Effector memory CD4-positive, alpha-beta T cell (primary cell): Measurements from ENCODE around the gene TMEM203.

ENCODE experiments used
- DNase-seq, 3 donors: peaks; one replicate each; pipeline ENCODE4 v3.0.0-alpha.2; 2020
- H3K27ac ChIP-seq: 2 replicates; pipeline ENCODE4 v1.7.0; 2013; ENCODE audit warnings: mild to moderate bottlenecking, low read length, moderate library complexity; ENCODE audit not compliant: insufficient read depth, poor library complexity, severe bottlenecking
- H3K27me3 ChIP-seq: replicated peaks from 2 replicates; pipeline ENCODE4 v1.7.0; 2013; ENCODE audit warnings: mild to moderate bottlenecking, low read length; ENCODE audit not compliant: insufficient read depth, control insufficient read depth, poor library complexity, severe bottlenecking
- H3K36me3 ChIP-seq: 2 replicates; pipeline ENCODE4 v1.7.0; 2013; ENCODE audit warnings: mild to moderate bottlenecking, low read length, moderate library complexity; ENCODE audit not compliant: control insufficient read depth, insufficient read depth
- H3K4me1 ChIP-seq: 2 replicates; pipeline ENCODE4 v1.7.0; 2013; ENCODE audit warnings: low read length, mild to moderate bottlenecking; ENCODE audit not compliant: control insufficient read depth, insufficient read depth, poor library complexity, severe bottlenecking
- H3K4me3 ChIP-seq: 2 replicates; pipeline ENCODE4 v1.7.0; 2013; ENCODE audit warnings: low read length, low read depth, mild to moderate bottlenecking; ENCODE audit not compliant: insufficient read depth, poor library complexity, severe bottlenecking
- H3K9me3 ChIP-seq: 2 replicates; pipeline ENCODE4 v1.7.0; 2013; ENCODE audit warnings: mild to moderate bottlenecking, low read length, moderate library complexity; ENCODE audit not compliant: control insufficient read depth
- total RNA-seq, 3 donors: gene quantifications; one replicate each; lab custom pipeline; 2026; lab: John Stamatoyannopoulos, UW

TMEM203 gene
- total RNA-seq: 14.2 to 16.1 (median 14.3) reads per million in 3 donors

DNA sequence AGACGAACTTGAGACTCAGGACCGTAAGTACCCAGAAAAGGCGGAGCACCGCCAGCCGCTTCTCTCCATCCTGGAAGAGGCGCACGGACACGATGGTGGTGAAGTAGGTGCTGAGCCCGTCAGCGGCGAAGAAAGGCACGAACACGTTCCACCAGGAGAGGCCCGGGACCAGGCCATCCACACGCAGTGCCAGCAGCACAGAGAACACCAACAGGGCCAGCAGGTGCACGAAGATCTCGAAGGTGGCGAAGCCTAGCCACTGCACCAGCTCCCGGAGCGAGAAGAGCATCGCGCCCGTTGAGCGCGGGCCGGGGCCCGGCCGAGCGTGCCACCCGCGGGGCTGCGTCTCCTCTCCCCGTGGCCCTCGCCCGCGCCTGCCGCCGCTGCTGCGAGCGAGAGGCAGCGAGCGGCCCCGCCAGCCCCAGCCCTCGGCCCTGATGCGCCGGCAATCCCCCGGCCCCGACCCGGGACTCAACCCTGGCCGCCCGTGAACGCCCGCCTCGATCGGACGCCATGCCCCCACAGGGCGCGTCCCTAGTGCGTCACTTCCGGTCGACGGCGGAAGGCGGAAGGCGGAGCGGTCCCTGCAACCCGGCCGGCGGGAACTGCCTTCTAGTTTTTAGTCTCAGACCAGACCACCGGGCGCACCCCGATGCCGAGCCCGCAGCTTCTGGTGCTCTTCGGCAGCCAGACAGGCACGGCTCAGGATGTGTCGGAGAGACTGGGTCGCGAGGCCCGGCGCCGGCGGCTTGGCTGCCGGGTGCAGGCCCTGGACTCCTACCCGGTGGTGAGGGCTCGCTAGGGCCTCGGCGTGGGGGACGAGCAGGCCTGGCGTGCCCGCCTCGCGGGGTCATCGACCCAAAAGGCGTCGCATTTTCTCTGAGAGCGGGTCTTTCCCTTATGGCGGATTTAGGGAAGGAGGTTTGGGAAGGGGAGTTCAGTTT lies at the start of gene TMEM203, which contains the start of gene NDOR1:
Gene TMEM203 (minus strand): TSS at position 523 of the 944 bp plus-strand sequence. CDS start 234 bp downstream, at position 289.
Gene NDOR1 (plus strand): TSS at position 575 of the 944 bp plus-strand sequence. CDS start 78 bp downstream, at position 653.
- H3K27ac ChIP-seq: peak within 1 kb of the TSS; percentile 89
- peaks cover 30% of the 10 kb centered on the region for H3K4me1 ChIP-seq
- no peaks in the 10 kb centered on the region for H3K27me3 ChIP-seq
- H3K4me3 ChIP-seq: peak within 1 kb of the TSS; percentile 77
- H3K9me3 ChIP-seq: no peaks in the 10 kb centered on the region
- H3K36me3 ChIP-seq: peaks cover 3% of the 10 kb centered on the region
- DNase-seq: peak; percentile 88 to 93 (median 89)

DNA sequence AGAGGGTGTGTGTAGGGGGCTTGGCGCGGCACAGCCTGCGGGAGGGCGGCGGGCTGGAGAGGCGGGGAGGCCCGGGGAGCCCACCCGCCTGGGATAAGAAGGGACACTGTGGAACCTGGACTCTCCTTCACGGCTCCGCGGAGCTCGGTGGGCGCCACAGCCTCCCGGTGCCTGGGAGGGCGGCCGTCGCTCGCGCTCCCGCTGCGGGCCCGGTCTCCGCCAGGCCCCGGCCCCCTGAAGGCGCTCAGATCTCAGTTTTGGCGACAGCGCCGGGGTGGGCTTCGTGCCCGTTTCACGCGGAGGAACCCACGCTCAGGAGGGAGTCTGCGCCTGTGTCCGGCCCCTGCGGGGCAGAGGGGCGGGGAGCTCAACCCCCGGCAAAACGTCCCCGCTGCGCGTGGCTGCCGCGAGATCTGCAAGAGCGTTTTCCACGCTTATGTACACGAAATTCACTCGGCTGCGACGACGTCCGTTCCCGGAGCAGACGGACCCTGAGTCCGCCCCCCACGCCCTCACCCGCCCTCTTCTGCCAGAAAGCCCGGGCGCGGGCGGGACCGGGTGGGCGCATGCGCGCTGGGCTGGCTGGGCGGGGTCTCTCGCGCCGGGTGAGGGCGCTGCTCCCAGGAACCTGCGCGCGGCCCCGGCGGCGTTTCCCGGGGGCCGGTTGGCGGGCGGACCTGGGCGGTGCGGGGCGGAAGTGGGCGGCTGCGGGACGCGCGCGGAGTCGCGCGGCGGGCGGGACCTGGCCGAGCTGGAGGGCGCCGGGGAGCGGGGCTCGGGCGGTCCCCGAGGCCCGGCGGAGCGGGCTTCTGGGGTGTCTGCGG lies 49.4 kb upstream of the TMEM203 start, which contains the start of gene NELFB:
Gene NELFB (plus strand): TSS at position 704 of the 824 bp plus-strand sequence.
- Histone ChIP-seq H3K4me3 (peak within 1 kb of the TSS; percentile 85), H3K4me1 (peaks cover 21% of the 10 kb centered on the region), H3K36me3 (peaks cover 12% of the 10 kb centered on the region), H3K27me3 (no peaks in the 10 kb centered on the region), H3K9me3 (no peaks in the 10 kb centered on the region), H3K27ac (peak within 1 kb of the TSS; percentile 69)
- DNase-seq: peak; percentile 90 to 94 (median 93)

GRCh38 chr9:137253717-137254623 lies 48.5 kb upstream of the TMEM203 start:
- Histone ChIP-seq H3K27me3 (no peaks in the 10 kb centered on the region), H3K4me3 (peak overlapping the region; percentile 85), H3K9me3 (no peaks in the 10 kb centered on the region), H3K27ac (no peak overlapping the region), H3K4me1 (peaks cover 21% of the 10 kb centered on the region), H3K36me3 (peaks cover 8% of the 10 kb centered on the region)
- no peak for DNase-seq

- Histone ChIP-seq H3K4me1 (peaks cover 21% of the 10 kb centered on the region), H3K27ac (no peak overlapping the region), H3K36me3 (peaks cover 5% of the 10 kb centered on the region), H3K4me3 (no peak overlapping the region), H3K9me3 (no peaks in the 10 kb centered on the region), H3K27me3 (no peaks in the 10 kb centered on the region)
- no peak for DNase-seq
These were observed 47.4 kb upstream of the TMEM203 start for GRCh38 chr9:137252555-137253506.

- Histone ChIP-seq H3K4me1 (peaks cover 19% of the 10 kb centered on the region), H3K36me3 (peaks cover 2% of the 10 kb centered on the region), H3K27ac (no peak overlapping the region), H3K4me3 (no peak overlapping the region), H3K27me3 (no peaks in the 10 kb centered on the region), H3K9me3 (no peaks in the 10 kb centered on the region)
- DNase-seq: no peak
These were observed 46.2 kb upstream of the TMEM203 start for GRCh38 chr9:137251490-137252268.

- no peak within 1 kb of the TSS for H3K27ac ChIP-seq
- H3K27me3 ChIP-seq: no peaks in the 10 kb centered on the region
- no peak within 1 kb of the TSS for H3K4me3 ChIP-seq
- no peaks in the 10 kb centered on the region for H3K36me3 ChIP-seq
- no peaks in the 10 kb centered on the region for H3K9me3 ChIP-seq
- no peak for DNase-seq
- H3K4me1 ChIP-seq: peaks cover 13% of the 10 kb centered on the region
These were observed 45.7 kb upstream of the TMEM203 start, which contains the start of gene STPG3 for GRCh38 chr9:137251194-137251461. STPG3 (plus strand) TSS chr9:137251286; CDS start chr9:137251287, 1 bp downstream.

GRCh38 chr9:137250329-137251193 lies 45.1 kb upstream of the TMEM203 start:
- no peak overlapping the region for H3K27ac ChIP-seq

GRCh38 chr9:137247916-137248175 lies 42.4 kb upstream of the TMEM203 start:
- Histone ChIP-seq H3K27ac (no peak overlapping the region), H3K9me3 (no peaks in the 10 kb centered on the region), H3K4me3 (no peak overlapping the region), H3K4me1 (peaks cover 2% of the 10 kb centered on the region), H3K27me3 (no peaks in the 10 kb centered on the region), H3K36me3 (peaks cover 12% of the 10 kb centered on the region)
- no peak for DNase-seq

More at GRCh38 chr9:137250329-137251193, 45.1 kb upstream of the TMEM203 start:
- no peak overlapping the region for H3K4me3 ChIP-seq
- no peaks in the 10 kb centered on the region for H3K36me3 ChIP-seq
- H3K4me1 ChIP-seq: peaks cover 8% of the 10 kb centered on the region
- H3K9me3 ChIP-seq: no peaks in the 10 kb centered on the region
- DNase-seq: no peak
- H3K27me3 ChIP-seq: no peaks in the 10 kb centered on the region
